ENCODE data around the gene ZEB2. TPM values are rescaled to one million over a fixed set of nuclear protein-coding genes. Genes with fewer than 3 reads are reported as not detected.

ZEB2 gene
- total RNA-seq, 4 donors from 2014 or later, result 12.4 to 149 (median 29.9) TPM

- no peak for TF ChIP-seq POLR2A (IDR thresholded peaks at IDR 0.05)
- TF ChIP-seq, protein P1, sequence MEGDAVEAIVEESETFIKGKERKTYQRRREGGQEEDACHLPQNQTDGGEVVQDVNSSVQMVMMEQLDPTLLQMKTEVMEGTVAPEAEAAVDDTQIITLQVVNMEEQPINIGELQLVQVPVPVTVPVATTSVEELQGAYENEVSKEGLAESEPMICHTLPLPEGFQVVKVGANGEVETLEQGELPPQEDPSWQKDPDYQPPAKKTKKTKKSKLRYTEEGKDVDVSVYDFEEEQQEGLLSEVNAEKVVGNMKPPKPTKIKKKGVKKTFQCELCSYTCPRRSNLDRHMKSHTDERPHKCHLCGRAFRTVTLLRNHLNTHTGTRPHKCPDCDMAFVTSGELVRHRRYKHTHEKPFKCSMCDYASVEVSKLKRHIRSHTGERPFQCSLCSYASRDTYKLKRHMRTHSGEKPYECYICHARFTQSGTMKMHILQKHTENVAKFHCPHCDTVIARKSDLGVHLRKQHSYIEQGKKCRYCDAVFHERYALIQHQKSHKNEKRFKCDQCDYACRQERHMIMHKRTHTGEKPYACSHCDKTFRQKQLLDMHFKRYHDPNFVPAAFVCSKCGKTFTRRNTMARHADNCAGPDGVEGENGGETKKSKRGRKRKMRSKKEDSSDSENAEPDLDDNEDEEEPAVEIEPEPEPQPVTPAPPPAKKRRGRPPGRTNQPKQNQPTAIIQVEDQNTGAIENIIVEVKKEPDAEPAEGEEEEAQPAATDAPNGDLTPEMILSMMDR (IDR thresholded peaks at IDR 0.05), result no peak
- H3K36me3 ChIP-seq, result no peaks in the 10 kb centered on the region
- H3K4me1 ChIP-seq, result no peaks in the 10 kb centered on the region
- DNase-seq, result no peak
- H3K4me3 ChIP-seq, result no peak overlapping the region
- H3K27me3 ChIP-seq, result no peaks in the 10 kb centered on the region
- H3K9me3 ChIP-seq, result no peaks in the 10 kb centered on the region
- no peak overlapping the region for H3K27ac ChIP-seq
These were observed 21.5 kb upstream of the ZEB2 start for GRCh38 chr2:144541396-144541795.

GRCh38 chr2:144539289-144539782 is 19.4 kb upstream of the ZEB2 start:
- Histone ChIP-seq H3K36me3 (no peaks in the 10 kb centered on the region), H3K27me3 (no peaks in the 10 kb centered on the region), H3K4me3 (no peak overlapping the region), H3K9me3 (no peaks in the 10 kb centered on the region), H3K4me1 (no peaks in the 10 kb centered on the region), H3K27ac (no peak overlapping the region)
- no peak for TF ChIP-seq POLR2A (IDR thresholded peaks at IDR 0.05)
- TF ChIP-seq, protein P1 (IDR thresholded peaks at IDR 0.05), result no peak
- no peak for DNase-seq

GRCh38 chr2:144535300-144535699 is 15.4 kb upstream of the ZEB2 start:
- H3K4me1 ChIP-seq, result no peaks in the 10 kb centered on the region
- H3K9me3 ChIP-seq, result no peaks in the 10 kb centered on the region
- DNase-seq, result no peak
- TF ChIP-seq POLR2A (IDR thresholded peaks at IDR 0.05), result no peak
- TF ChIP-seq, protein P1 (IDR thresholded peaks at IDR 0.05), result no peak
- no peaks in the 10 kb centered on the region for H3K27me3 ChIP-seq
- no peak overlapping the region for H3K27ac ChIP-seq
- no peaks in the 10 kb centered on the region for H3K36me3 ChIP-seq
- H3K4me3 ChIP-seq, result no peak overlapping the region

DNA sequence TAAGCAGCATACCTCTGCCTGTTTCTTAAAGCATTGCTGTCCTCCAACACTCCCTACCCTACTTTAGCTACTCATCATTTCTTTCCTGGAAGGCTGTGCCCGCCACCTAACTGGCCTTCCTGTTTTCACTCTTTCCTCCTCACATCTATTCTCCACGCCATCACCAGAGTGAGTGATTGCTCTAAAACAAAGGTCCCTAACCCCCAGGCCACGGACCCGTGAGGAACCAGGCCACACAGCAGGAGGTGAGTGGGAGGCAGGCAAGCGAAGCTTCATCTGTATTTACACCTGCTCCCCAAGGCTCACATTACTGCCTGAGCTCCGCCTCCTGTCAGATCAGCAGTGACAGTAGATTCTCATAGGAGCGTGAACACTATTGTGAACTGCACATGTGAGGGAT is 13.3 kb upstream of the ZEB2 start:
- DNase-seq, result no peak
- Histone ChIP-seq H3K36me3 (no peaks in the 10 kb centered on the region), H3K4me3 (no peak overlapping the region), H3K9me3 (no peaks in the 10 kb centered on the region), H3K4me1 (no peaks in the 10 kb centered on the region), H3K27ac (no peak overlapping the region), H3K27me3 (no peaks in the 10 kb centered on the region)
- no peak for TF ChIP-seq POLR2A (IDR thresholded peaks at IDR 0.05)
- TF ChIP-seq, protein P1 (IDR thresholded peaks at IDR 0.05), result no peak

GRCh38 chr2:144530596-144530995 is 10.7 kb upstream of the ZEB2 start:
- Histone ChIP-seq H3K36me3 (no peaks in the 10 kb centered on the region), H3K4me1 (no peaks in the 10 kb centered on the region), H3K4me3 (no peak overlapping the region), H3K27me3 (no peaks in the 10 kb centered on the region), H3K9me3 (no peaks in the 10 kb centered on the region), H3K27ac (no peak overlapping the region)
- no peak for TF ChIP-seq POLR2A (IDR thresholded peaks at IDR 0.05)
- DNase-seq, result no peak

DNA sequence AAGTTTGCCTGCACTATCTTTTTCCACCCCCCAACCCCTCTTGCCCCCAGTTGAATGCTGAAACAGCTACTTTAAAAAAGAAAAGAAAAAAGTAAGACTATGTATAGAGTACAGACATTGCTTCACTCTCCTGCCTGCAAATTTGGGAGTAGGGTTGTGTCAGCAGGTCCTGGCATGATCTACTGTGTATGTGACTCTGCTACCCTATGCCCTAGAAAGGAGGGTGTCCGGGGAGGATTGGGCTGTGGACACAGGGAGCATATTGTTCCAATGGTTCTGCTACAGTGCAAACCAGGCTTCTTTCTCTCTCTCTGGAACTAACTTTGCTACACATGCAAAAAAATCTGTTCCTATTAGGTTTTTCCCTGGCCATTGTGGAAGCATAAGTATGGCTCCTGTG is 9.9 kb upstream of the ZEB2 start:
- H3K27ac ChIP-seq, result no peak overlapping the region
- H3K4me1 ChIP-seq, result no peaks in the 10 kb centered on the region
- no peaks in the 10 kb centered on the region for H3K9me3 ChIP-seq
- TF ChIP-seq, protein P1 (IDR thresholded peaks at IDR 0.05), result no peak
- no peak for TF ChIP-seq POLR2A (IDR thresholded peaks at IDR 0.05)
- no peaks in the 10 kb centered on the region for H3K36me3 ChIP-seq
- no peaks in the 10 kb centered on the region for H3K27me3 ChIP-seq
- H3K4me3 ChIP-seq, result no peak overlapping the region
- no peak for DNase-seq
